ENCODE measurements around the gene PIEZO1. TPM values are rescaled to one million over a fixed set of nuclear protein-coding genes. Genes with fewer than 3 reads are reported as not detected.

Gene PIEZO1
- total and polyA plus RNA-seq, 8 donors = 16.3 to 255 (median 31.8) TPM

GRCh38 chr16:88684569-88685155 lies 100.4 kb downstream of the PIEZO1 start:
- no peaks in the 10 kb centered on the region for H3K27me3 ChIP-seq

GRCh38 chr16:88681709-88682451 lies 103.1 kb downstream of the PIEZO1 start:
- Histone ChIP-seq H3K9me3 (no peaks in the 10 kb centered on the region), H3K4me3 (no peak overlapping the region), H3K27ac (peak overlapping the region in 3 of 4 donors; percentile 22 to 41 (median 39)), H3K4me1 (peaks cover 0 to 8% (median 7%) of the 10 kb centered on the region in 3 donors), H3K27me3 (no peaks in the 10 kb centered on the region), H3K36me3 (no peaks in the 10 kb centered on the region)
- no peak for FAIRE-seq
- peak in 2 of 6 donors; percentile 53 to 75 for DNase-seq
- no peak for TF ChIP-seq CTCF (IDR thresholded peaks at IDR 0.05)
- peak in 1 of 4 donors; percentile 2 for ATAC-seq
- WGBS, 2 donors = 70 to 72% methylated on average over 21 of the region's 21 CpGs
- intact Hi-C loops (cut with DNase I) = no loop called here

More at GRCh38 chr16:88684569-88685155, 100.4 kb downstream of the PIEZO1 start:
- DNase-seq (no peak), FAIRE-seq (no peak), ATAC-seq (no peak)
- TF ChIP-seq CTCF (IDR thresholded peaks at IDR 0.05) = no peak
- H3K27ac ChIP-seq = no peak overlapping the region
- H3K4me3 ChIP-seq = no peak overlapping the region
- H3K4me1 ChIP-seq = peaks cover 10 to 25% (median 24%) of the 10 kb centered on the region in 3 donors
- H3K9me3 ChIP-seq = no peaks in the 10 kb centered on the region
- 71 to 72% methylated on average over 15 of the region's 15 CpGs for WGBS, 2 donors
- intact Hi-C loops (cut with DNase I) = no loop called here
- no peaks in the 10 kb centered on the region for H3K36me3 ChIP-seq

- no peak overlapping the region for H3K4me3 ChIP-seq
- intact Hi-C loops (cut with DNase I) = no loop called here
Observed at GRCh38 chr16:88681084-88681680, 103.8 kb downstream of the PIEZO1 start.

GRCh38 chr16:88680554-88681083 lies 104.4 kb downstream of the PIEZO1 start:
- H3K27ac ChIP-seq = no peak overlapping the region
- ATAC-seq = no peak
- intact Hi-C loops (cut with DNase I) = no loop called here
- no peak for TF ChIP-seq CTCF (IDR thresholded peaks at IDR 0.05)
- WGBS, 2 donors = 94% methylated on average over 5 of the region's 5 CpGs
- no peaks in the 10 kb centered on the region for H3K27me3 ChIP-seq
- DNase-seq = no peak
- no peaks in the 10 kb centered on the region for H3K9me3 ChIP-seq
- no peaks in the 10 kb centered on the region for H3K36me3 ChIP-seq
- no peak for FAIRE-seq
- peaks cover 0 to 5% (median 4%) of the 10 kb centered on the region in 3 donors for H3K4me1 ChIP-seq
- no peak overlapping the region for H3K4me3 ChIP-seq

More at GRCh38 chr16:88681084-88681680, 103.8 kb downstream of the PIEZO1 start:
- TF ChIP-seq CTCF (IDR thresholded peaks at IDR 0.05) = peak; percentile 9 to 23 (median 17)
- Histone ChIP-seq H3K27me3 (no peaks in the 10 kb centered on the region), H3K4me1 (peaks cover 0 to 5% (median 4%) of the 10 kb centered on the region in 3 donors), H3K27ac (no peak overlapping the region), H3K36me3 (no peaks in the 10 kb centered on the region), H3K9me3 (no peaks in the 10 kb centered on the region)
- ATAC-seq (peak in 3 of 4 donors; percentile 37 to 52 (median 46)), FAIRE-seq (no peak), DNase-seq (peak in 5 of 6 donors; percentile 40 to 83 (median 61))
- 58 to 71% methylated on average over 28 to 31 of the region's 31 CpGs for WGBS, 2 donors

All from pancreas (tissue), 10 donors.